ENCODE results near the gene GPR137. TPM values are rescaled to one million over a fixed set of nuclear protein-coding genes. Genes with fewer than 3 reads are reported as not detected.

GPR137 gene
- total and polyA plus RNA-seq, 10 of the 15 experiments (the other 5 are each of a cell fraction or from before 2014, with no cell fraction given): 0.37 to 29.2 (median 13.8) TPM

DNA sequence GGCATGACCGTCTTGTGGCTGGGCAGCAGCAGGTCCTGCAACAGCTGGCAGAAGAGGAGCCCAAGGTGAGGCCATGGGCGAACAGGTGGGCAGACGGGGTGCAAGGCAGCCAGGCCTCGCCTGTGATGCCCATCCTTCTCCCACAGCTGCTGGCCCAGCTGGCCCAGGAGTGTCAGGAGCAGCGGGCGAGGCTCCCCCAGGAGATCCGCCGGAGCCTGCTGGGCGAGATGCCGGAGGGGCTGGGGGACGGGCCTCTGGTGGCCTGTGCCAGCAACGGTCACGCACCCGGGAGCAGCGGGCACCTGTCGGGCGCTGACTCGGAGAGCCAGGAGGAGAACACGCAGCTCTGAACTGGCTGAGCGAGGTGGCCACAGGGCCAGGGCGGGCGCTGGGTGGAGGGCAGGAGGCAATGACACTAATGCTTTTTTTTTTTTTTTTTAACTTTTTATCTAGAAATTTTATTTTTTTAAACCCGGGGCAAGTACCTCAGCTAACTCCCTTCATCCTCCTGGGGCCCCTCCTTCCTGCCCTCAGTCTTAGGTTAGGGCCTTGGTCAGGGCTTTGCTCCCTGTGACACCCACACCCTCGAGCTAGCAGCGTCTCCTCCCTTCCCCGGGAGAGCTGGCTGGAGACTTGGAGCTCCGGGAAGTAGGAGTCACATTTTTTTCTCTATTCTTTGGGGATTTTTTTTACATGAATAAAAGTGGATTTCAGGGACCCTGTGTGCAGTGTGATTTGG lies 18.3 kb upstream of the GPR137 start:
- Histone ChIP-seq H3K4me2 (ENCODE audit: control insufficient read depth, insufficient read depth) (peak overlapping the region; percentile 100; the same call in 1 of the 2 replicates), H3K36me3 (ENCODE audit: control insufficient read depth in 2 of 2, insufficient read depth in 2 of 2, low read length in 1 of 2) (no peaks in the 10 kb centered on the region; a peak in 2 of 4 replicates), H3K4me1 (ENCODE audit: control insufficient read depth, insufficient read depth, low read length) (peaks cover 10% of the 10 kb centered on the region), H3K79me2 (ENCODE audit: control insufficient read depth, insufficient read depth, low read length) (peaks cover 16% of the 10 kb centered on the region), H3K27me3 (replicated peaks in 1 of 2; ENCODE audit: control insufficient read depth in 2 of 2, insufficient read depth in 2 of 2, low read length in 1 of 2) (no peaks in the 10 kb centered on the region), H3K4me3 (no peak overlapping the region), H3K27ac (ENCODE audit: control insufficient read depth, insufficient read depth) (no peak overlapping the region), H2AFZ (ENCODE audit: control insufficient read depth, low read depth, low read length) (no peak overlapping the region), H3K9me3 (replicated peaks; ENCODE audit: control insufficient read depth, insufficient read depth, low read length) (no peaks in the 10 kb centered on the region), H4K20me1 (ENCODE audit: control insufficient read depth, insufficient read depth) (no peaks in the 10 kb centered on the region), H3K9ac (ENCODE audit: control insufficient read depth, insufficient read depth, low read length) (no peak overlapping the region)
- WGBS (ENCODE audit: insufficient coverage, insufficient replicate concordance, low lambda C conversion rate, missing lambda C conversion rate): 93% methylated on average over 24 of the region's 27 CpGs
- SMC1A ChIA-PET (ENCODE audit: uncharacterized antibody, unreplicated experiment): interaction anchor here (0.7 to 1.3 kb wide), 2 partner anchors 41 to 63 kb away, joined by 3 read pairs; partner anchors contain the start of genes NUDT22 and TRPT1
- intact Hi-C loops (cut with micrococcal nuclease; ENCODE audit: unreplicated experiment): no loop called here
- FAIRE-seq: no peak
- no TSS peak for BruUV-seq (replicated peaks)
- POLR2A ChIA-PET: interaction anchor here (0.6 to 6.3 kb wide), 7 partner anchors 9 to 514 kb away, joined by 3 to 71 read pairs (median 5); partner anchors contain the start of genes CATSPERZ, ESRRA, FKBP2 and PPP1R14B
- no peak for ATAC-seq
- no peak for DNase-seq (ENCODE audit: low read depth, low spot score)
- RAD21 ChIA-PET (ENCODE audit: unreplicated experiment): interaction anchor here (1.3 kb wide), 1 partner anchor 63 kb away, joined by 4 read pairs; no protein-coding TSS in a partner anchor
- CTCF ChIA-PET: interaction anchor here (3.8 to 5.7 kb wide), 3 partner anchors 16 to 62 kb away, joined by 23 to 147 read pairs (median 65); partner anchors contain the start of genes CATSPERZ, FERMT3 and PLCB3
- in situ Hi-C loops (cut with MboI): no loop called here
- TF ChIP-seq POLR2A (IDR thresholded peaks at IDR 0.05; ENCODE audit: low read depth, low read length) (no peak; the same call in 1 of the 2 replicates), SMC3 (IDR thresholded peaks at IDR 0.05; ENCODE audit: borderline replicate concordance, low read length) (no peak), BACH1 (IDR thresholded peaks at IDR 0.05; ENCODE audit: borderline replicate concordance) (no peak), SUPT20H (IDR thresholded peaks at IDR 0.05; ENCODE audit: borderline replicate concordance, control insufficient read depth, low read depth, low read length) (no peak), NFXL1 (IDR thresholded peaks at IDR 0.05; ENCODE audit: borderline replicate concordance) (no peak), LARP7 (IDR thresholded peaks at IDR 0.05) (no peak), SIN3A (IDR thresholded peaks at IDR 0.05; ENCODE audit: low read depth, low read length) (no peak), MAX (IDR thresholded peaks at IDR 0.05; ENCODE audit: low read depth, low read length) (no peak), JUNB (IDR thresholded peaks at IDR 0.05) (no peak), E2F8 (IDR thresholded peaks at IDR 0.05; ENCODE audit: low read depth, partially characterized antibody) (no peak), TARDBP (IDR thresholded peaks at IDR 0.05; ENCODE audit: borderline replicate concordance) (no peak), SUZ12 (IDR thresholded peaks at IDR 0.05; ENCODE audit: unreplicated experiment) (no peak), DPF2 (IDR thresholded peaks at IDR 0.05) (no peak), JUND (IDR thresholded peaks at IDR 0.05; ENCODE audit: low read depth, low read length) (no peak)
- TF ChIP-seq, protein P1, sequence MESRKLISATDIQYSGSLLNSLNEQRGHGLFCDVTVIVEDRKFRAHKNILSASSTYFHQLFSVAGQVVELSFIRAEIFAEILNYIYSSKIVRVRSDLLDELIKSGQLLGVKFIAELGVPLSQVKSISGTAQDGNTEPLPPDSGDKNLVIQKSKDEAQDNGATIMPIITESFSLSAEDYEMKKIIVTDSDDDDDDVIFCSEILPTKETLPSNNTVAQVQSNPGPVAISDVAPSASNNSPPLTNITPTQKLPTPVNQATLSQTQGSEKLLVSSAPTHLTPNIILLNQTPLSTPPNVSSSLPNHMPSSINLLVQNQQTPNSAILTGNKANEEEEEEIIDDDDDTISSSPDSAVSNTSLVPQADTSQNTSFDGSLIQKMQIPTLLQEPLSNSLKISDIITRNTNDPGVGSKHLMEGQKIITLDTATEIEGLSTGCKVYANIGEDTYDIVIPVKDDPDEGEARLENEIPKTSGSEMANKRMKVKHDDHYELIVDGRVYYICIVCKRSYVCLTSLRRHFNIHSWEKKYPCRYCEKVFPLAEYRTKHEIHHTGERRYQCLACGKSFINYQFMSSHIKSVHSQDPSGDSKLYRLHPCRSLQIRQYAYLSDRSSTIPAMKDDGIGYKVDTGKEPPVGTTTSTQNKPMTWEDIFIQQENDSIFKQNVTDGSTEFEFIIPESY (IDR thresholded peaks at IDR 0.05): no peak
- TF ChIP-seq, protein P2, sequence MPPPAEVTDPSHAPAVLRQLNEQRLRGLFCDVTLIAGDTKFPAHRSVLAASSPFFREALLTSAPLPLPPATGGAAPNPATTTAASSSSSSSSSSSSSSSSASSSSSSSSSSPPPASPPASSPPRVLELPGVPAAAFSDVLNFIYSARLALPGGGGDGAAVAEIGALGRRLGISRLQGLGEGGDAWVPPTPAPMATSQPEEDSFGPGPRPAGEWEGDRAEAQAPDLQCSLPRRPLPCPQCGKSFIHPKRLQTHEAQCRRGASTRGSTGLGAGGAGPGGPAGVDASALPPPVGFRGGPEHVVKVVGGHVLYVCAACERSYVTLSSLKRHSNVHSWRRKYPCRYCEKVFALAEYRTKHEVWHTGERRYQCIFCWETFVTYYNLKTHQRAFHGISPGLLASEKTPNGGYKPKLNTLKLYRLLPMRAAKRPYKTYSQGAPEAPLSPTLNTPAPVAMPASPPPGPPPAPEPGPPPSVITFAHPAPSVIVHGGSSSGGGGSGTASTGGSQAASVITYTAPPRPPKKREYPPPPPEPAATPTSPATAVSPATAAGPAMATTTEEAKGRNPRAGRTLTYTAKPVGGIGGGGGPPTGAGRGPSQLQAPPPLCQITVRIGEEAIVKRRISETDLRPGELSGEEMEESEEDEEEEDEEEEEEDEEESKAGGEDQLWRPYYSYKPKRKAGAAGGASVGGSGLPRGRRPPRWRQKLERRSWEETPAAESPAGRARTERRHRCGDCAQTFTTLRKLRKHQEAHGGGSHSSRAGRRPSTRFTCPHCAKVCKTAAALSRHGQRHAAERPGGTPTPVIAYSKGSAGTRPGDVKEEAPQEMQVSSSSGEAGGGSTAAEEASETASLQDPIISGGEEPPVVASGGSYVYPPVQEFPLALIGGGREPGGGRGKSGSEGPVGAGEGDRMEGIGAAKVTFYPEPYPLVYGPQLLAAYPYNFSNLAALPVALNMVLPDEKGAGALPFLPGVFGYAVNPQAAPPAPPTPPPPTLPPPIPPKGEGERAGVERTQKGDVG (CRISPR knock-in tag; IDR thresholded peaks at IDR 0.05): no peak
